ENCODE data around the gene MAGIX. TPM values are rescaled to one million over a fixed set of nuclear protein-coding genes. Genes with fewer than 3 reads are reported as not detected.

MAGIX gene
- total and polyA plus RNA-seq, 2 experiments from 2014 or later: 0.66 to 0.83 TPM

DNA sequence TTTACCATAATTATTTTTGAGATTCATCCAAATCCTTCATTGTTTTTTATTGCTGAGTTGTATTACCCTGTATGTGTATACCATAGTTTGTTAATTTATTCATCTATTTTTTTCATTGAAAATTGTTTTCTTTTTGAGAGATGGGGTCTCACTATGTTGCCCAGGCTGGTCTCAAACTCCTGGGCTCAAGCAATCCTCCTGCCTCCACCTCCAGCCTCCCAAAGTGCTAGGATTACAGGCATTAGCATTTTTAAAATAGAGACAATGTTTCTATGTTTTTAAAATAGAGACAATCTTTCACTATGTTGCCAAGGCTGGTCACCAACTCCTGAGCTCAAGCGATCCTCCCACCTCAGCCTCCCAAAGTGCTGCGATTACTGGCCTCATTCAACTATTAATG is 1.6 kb upstream of the MAGIX start:
- H3K4me2 ChIP-seq: no peak overlapping the region
- Mint-ChIP-seq H3K4me3 (no peak overlapping the region), H3K9me3 (no peaks in the 10 kb centered on the region; the same call in 2 of the 3 replicates), H3K36me3 (ENCODE audit: low read depth) (no peaks in the 10 kb centered on the region), H3K27ac (no peak overlapping the region), H3K27me3 (ENCODE audit: insufficient read depth, low read depth, poor library complexity) (peaks cover 22% of the 10 kb centered on the region), H3K4me1 (peaks cover 10% of the 10 kb centered on the region)
- H2AFZ ChIP-seq: no peak overlapping the region
- no peak for ATAC-seq
- no peaks in the 10 kb centered on the region for H3F3A ChIP-seq (replicated peaks; ENCODE audit: low read depth)
- no peaks in the 10 kb centered on the region for H3K36me3 ChIP-seq (ENCODE audit: insufficient read depth)
- H4K20me1 ChIP-seq (replicated peaks; ENCODE audit: insufficient read depth): no peaks in the 10 kb centered on the region
- no peak for DNase-seq (ENCODE audit: low spot score)
- no peaks in the 10 kb centered on the region for H3K79me2 ChIP-seq (replicated peaks; ENCODE audit: insufficient read depth)
- no peaks in the 10 kb centered on the region for H3K9me2 ChIP-seq (ENCODE audit: insufficient read depth)
- H3K4me1 ChIP-seq (ENCODE audit: insufficient read depth): no peaks in the 10 kb centered on the region; the same call in 1 of the 2 replicates
- H3K27me3 ChIP-seq (ENCODE audit: insufficient read depth): peaks cover 62% of the 10 kb centered on the region
- no peak overlapping the region for H3K27ac ChIP-seq (ENCODE audit: low read depth)
- no peak overlapping the region for H3K4me3 ChIP-seq
- TF ChIP-seq, protein P1, sequence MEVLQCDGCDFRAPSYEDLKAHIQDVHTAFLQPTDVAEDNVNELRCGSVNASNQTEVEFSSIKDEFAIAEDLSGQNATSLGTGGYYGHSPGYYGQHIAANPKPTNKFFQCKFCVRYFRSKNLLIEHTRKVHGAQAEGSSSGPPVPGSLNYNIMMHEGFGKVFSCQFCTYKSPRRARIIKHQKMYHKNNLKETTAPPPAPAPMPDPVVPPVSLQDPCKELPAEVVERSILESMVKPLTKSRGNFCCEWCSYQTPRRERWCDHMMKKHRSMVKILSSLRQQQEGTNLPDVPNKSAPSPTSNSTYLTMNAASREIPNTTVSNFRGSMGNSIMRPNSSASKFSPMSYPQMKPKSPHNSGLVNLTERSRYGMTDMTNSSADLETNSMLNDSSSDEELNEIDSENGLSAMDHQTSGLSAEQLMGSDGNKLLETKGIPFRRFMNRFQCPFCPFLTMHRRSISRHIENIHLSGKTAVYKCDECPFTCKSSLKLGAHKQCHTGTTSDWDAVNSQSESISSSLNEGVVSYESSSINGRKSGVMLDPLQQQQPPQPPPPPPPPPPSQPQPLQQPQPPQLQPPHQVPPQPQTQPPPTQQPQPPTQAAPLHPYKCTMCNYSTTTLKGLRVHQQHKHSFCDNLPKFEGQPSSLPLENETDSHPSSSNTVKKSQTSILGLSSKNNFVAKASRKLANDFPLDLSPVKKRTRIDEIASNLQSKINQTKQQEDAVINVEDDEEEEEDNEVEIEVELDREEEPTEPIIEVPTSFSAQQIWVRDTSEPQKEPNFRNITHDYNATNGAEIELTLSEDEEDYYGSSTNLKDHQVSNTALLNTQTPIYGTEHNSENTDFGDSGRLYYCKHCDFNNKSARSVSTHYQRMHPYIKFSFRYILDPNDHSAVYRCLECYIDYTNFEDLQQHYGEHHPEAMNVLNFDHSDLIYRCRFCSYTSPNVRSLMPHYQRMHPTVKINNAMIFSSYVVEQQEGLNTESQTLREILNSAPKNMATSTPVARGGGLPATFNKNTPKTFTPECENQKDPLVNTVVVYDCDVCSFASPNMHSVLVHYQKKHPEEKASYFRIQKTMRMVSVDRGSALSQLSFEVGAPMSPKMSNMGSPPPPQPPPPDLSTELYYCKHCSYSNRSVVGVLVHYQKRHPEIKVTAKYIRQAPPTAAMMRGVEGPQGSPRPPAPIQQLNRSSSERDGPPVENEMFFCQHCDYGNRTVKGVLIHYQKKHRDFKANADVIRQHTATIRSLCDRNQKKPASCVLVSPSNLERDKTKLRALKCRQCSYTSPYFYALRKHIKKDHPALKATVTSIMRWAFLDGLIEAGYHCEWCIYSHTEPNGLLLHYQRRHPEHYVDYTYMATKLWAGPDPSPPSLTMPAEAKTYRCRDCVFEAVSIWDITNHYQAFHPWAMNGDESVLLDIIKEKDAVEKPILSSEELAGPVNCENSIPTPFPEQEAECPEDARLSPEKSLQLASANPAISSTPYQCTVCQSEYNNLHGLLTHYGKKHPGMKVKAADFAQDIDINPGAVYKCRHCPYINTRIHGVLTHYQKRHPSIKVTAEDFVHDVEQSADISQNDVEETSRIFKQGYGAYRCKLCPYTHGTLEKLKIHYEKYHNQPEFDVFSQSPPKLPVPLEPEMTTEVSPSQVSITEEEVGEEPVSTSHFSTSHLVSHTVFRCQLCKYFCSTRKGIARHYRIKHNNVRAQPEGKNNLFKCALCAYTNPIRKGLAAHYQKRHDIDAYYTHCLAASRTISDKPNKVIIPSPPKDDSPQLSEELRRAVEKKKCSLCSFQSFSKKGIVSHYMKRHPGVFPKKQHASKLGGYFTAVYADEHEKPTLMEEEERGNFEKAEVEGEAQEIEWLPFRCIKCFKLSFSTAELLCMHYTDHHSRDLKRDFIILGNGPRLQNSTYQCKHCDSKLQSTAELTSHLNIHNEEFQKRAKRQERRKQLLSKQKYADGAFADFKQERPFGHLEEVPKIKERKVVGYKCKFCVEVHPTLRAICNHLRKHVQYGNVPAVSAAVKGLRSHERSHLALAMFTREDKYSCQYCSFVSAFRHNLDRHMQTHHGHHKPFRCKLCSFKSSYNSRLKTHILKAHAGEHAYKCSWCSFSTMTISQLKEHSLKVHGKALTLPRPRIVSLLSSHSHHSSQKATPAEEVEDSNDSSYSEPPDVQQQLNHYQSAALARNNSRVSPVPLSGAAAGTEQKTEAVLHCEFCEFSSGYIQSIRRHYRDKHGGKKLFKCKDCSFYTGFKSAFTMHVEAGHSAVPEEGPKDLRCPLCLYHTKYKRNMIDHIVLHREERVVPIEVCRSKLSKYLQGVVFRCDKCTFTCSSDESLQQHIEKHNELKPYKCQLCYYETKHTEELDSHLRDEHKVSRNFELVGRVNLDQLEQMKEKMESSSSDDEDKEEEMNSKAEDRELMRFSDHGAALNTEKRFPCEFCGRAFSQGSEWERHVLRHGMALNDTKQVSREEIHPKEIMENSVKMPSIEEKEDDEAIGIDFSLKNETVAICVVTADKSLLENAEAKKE (CRISPR knock-in tag; IDR thresholded peaks at IDR 0.05): no peak
- TF ChIP-seq EZH2 (IDR thresholded peaks at IDR 0.05; ENCODE audit: low read depth, unreplicated experiment) (no peak), NANOG (IDR thresholded peaks at IDR 0.05; ENCODE audit: borderline replicate concordance) (no peak), JUNB (IDR thresholded peaks at IDR 0.05; ENCODE audit: unreplicated experiment) (no peak), EZH2phosphoT487 (IDR thresholded peaks at IDR 0.05; ENCODE audit: unreplicated experiment) (no peak), ZNF114 (CRISPR knock-in tag; IDR thresholded peaks at IDR 0.05) (no peak), ZNF331 (CRISPR knock-in tag; IDR thresholded peaks at IDR 0.05; ENCODE audit: low read depth) (no peak), POLR2AphosphoS5 (IDR thresholded peaks at IDR 0.05; ENCODE audit: low read depth) (no peak), STAT1 (IDR thresholded peaks at IDR 0.05; ENCODE audit: unreplicated experiment) (no peak), CREB1 (CRISPR knock-in tag; IDR thresholded peaks at IDR 0.05; ENCODE audit: low read depth) (no peak)
- TF ChIP-seq, protein P2, sequence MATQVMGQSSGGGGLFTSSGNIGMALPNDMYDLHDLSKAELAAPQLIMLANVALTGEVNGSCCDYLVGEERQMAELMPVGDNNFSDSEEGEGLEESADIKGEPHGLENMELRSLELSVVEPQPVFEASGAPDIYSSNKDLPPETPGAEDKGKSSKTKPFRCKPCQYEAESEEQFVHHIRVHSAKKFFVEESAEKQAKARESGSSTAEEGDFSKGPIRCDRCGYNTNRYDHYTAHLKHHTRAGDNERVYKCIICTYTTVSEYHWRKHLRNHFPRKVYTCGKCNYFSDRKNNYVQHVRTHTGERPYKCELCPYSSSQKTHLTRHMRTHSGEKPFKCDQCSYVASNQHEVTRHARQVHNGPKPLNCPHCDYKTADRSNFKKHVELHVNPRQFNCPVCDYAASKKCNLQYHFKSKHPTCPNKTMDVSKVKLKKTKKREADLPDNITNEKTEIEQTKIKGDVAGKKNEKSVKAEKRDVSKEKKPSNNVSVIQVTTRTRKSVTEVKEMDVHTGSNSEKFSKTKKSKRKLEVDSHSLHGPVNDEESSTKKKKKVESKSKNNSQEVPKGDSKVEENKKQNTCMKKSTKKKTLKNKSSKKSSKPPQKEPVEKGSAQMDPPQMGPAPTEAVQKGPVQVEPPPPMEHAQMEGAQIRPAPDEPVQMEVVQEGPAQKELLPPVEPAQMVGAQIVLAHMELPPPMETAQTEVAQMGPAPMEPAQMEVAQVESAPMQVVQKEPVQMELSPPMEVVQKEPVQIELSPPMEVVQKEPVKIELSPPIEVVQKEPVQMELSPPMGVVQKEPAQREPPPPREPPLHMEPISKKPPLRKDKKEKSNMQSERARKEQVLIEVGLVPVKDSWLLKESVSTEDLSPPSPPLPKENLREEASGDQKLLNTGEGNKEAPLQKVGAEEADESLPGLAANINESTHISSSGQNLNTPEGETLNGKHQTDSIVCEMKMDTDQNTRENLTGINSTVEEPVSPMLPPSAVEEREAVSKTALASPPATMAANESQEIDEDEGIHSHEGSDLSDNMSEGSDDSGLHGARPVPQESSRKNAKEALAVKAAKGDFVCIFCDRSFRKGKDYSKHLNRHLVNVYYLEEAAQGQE (IDR thresholded peaks at IDR 0.05; ENCODE audit: unreplicated experiment): no peak
- TF ChIP-seq, protein P3, sequence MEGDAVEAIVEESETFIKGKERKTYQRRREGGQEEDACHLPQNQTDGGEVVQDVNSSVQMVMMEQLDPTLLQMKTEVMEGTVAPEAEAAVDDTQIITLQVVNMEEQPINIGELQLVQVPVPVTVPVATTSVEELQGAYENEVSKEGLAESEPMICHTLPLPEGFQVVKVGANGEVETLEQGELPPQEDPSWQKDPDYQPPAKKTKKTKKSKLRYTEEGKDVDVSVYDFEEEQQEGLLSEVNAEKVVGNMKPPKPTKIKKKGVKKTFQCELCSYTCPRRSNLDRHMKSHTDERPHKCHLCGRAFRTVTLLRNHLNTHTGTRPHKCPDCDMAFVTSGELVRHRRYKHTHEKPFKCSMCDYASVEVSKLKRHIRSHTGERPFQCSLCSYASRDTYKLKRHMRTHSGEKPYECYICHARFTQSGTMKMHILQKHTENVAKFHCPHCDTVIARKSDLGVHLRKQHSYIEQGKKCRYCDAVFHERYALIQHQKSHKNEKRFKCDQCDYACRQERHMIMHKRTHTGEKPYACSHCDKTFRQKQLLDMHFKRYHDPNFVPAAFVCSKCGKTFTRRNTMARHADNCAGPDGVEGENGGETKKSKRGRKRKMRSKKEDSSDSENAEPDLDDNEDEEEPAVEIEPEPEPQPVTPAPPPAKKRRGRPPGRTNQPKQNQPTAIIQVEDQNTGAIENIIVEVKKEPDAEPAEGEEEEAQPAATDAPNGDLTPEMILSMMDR (conservative IDR thresholded peaks at IDR 0.05; ENCODE audit: low read depth in 2 of 2): no peak
- TF ChIP-seq, protein P4, sequence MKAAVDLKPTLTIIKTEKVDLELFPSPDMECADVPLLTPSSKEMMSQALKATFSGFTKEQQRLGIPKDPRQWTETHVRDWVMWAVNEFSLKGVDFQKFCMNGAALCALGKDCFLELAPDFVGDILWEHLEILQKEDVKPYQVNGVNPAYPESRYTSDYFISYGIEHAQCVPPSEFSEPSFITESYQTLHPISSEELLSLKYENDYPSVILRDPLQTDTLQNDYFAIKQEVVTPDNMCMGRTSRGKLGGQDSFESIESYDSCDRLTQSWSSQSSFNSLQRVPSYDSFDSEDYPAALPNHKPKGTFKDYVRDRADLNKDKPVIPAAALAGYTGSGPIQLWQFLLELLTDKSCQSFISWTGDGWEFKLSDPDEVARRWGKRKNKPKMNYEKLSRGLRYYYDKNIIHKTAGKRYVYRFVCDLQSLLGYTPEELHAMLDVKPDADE (IDR thresholded peaks at IDR 0.05): no peak
